Left ventricle myocardium superior (tissue), 1 donor: Measurements from ENCODE around the gene MANSC4. TPM values are rescaled to one million over a fixed set of nuclear protein-coding genes. Genes with fewer than 3 reads are reported as not detected.
"Not testable (repeated sequence)": the region's sequence is repeated elsewhere in the genome, so short reads cannot be mapped to it uniquely, and the experiment has no call there.

Experiments
- ATAC-seq: fragments of 200-7000 bp; cut with Tn5 transposase; one replicate; pipeline ENCODE4 v1.9.1; 2020; ENCODE audit warnings: mild to moderate bottlenecking, moderate library complexity
- DNase-seq: peaks from one replicate; pipeline ENCODE4 v3.0.0-alpha.2; 2020
- intact Hi-C: fragments of 100-400 bp; cut with micrococcal nuclease; formaldehyde crosslinking; loops from one replicate; pipeline ENCODE4 v1.11.0; 2022
- total RNA-seq: library from RNA; stranded (reverse); fragmentation: NEBNext Ultra II Directional; extraction: Animal tissue kit (Norgen Biotek cat#: 25700); gene quantifications from one replicate; pipeline ENCODE4 v1.2.1, GENCODE V29; 2021
- donor health status: DM: no; HTN: yes; CAD: no; lungs with severe emphysema.

Gene MANSC4
- total RNA-seq, 1 donor from 2014 or later, result not detected

DNA sequence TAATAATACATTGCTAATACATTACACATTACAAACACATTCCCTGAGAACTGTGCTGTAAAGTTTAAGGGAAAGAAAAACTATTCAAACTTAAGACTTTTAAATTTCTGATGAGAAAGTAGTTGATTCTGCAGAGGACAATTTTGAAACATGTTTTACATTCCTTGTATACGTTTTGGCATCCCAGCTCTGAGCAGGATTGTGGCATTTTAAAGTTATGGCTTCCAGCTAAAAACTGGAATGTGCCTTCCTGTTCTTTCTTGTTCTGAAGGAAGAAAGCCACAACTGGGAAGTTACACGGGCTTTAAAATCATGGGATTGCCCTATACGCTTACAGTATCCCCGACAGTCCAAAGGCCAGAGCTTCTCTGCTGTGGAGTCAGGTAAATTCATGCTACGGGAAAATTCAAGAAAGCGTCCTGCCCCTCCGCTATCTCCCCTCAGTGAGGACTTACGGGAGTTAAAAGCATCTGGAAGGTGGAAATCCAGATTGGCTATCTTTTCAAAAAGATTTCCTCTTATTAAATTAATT is 10.8 kb downstream of the MANSC4 start:
- intact Hi-C loops, result no loop called here
- DNase-seq (no peak), ATAC-seq (no peak)

DNA sequence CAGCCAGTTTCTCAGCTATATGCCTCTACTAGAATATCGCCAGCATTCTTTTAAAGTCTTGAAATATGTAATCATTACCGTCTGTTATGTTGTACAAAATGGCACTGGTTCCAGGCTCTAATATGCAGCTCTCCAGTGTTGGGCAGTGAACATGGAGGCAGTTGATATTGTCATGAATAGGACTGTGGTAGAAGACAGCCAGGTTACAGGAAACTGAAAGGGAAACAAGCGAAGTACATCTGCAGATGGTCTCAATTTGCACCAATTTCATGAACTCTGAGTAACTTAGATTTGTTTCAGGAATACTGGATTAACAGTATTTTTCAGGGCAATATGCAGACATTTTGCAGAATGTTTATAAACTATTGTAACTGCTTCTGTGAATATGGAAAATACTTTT is 13.4 kb downstream of the MANSC4 start:
- intact Hi-C loops, result no loop called here
- no peak for ATAC-seq
- DNase-seq, result no peak

DNA sequence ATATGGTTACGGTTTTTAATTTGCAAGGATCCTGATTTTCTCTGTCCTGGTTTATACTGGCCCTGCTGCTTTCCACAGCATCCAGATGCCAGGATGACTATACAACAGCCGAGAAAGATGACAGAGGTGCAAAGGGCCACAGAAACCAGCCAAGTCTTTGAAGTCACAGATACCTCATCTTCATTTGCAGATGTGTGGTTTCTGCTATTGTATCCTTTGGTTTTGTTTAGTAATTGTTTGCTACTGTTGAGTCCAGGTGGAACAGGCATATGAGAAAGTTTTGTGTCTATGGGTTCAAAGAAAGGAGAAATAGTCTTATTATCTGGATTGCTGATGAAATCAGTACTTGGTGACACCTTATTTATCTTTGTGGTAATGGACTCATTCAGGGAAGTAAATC is 17.3 kb downstream of the MANSC4 start:
- ATAC-seq, result no peak
- intact Hi-C loops, result no loop called here
- no peak for DNase-seq

DNA sequence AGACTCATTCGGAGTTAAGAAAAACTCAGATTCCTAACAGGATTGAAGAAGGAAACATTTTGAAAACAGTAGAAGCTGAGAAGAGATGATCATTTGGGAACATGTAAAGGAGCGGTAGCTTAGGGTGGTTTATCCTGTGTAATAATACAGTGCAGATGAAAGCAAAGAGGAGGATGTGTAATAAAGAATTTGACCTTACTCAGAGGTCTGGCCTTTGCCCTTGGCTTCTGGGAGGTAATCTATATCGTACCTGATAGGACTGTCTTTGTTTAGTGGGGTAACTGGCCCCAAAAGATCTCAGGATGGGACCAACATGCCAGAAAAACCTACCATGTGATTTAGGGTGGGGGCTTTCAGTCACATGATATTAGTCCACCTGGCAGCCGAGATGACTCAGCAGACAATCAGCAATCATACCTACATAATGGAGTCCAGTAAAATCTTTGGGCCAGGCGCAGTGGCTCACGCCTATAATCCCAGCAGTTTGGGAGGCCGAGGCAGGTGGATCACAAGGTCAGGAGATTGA is 23.3 kb downstream of the MANSC4 start:
- ATAC-seq, result no peak
- no peak for DNase-seq
- intact Hi-C loops, result no loop called here

DNA sequence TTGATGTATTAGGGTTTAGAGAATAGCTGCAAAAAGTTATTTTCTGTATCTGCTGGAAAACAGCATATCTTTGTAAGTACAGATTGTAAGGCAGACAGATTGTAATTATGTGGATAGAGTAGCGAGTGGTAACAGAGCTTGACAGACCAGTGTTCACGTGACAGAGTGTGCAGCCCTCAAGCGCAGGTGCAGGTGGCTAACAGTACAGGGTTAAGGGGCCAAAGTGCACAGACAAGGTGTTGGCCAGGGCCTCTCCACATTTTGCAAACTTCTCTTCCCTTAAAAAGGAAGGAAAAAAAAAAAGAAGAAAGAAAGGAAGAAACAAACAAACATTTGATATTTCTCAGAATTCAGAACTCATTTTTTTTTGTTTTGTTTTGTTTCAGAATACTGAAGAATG is 25.2 kb downstream of the MANSC4 start:
- no peak for ATAC-seq
- intact Hi-C loops, result no loop called here
- no peak for DNase-seq

DNA sequence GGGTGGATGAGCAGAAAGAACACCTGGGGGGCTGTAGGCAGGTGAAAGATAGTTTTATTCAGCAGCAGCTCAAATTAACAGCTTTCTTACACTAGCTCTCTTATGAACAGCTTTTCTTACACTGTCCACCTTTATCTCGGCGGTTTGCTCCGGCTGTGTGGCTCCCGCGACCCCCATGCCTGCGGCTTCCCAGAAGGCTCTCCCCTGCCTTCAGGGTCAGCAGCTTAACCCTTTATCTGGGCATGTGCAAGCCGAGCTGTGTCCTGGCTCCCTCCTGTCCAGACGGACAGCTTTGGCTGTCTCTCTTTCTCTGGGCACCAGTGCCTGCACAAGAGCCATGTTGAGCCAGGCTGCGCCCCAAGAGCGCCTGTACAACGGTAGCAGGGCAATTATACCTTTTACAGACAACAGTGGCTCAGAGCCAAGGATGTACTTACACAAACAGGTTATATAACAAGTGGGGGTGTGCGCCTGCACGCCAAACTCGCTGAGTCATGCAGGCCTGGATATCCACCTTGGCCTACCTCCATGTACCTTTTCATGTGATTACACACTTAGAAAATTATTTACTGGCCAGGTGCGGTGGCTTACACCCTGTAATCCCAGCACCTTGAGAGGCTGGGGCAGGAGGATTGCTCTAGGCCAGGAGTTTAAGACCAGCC is 28.5 kb downstream of the MANSC4 start:
- intact Hi-C loops, result no loop called here
- ATAC-seq (no peak), DNase-seq (no peak)

DNA sequence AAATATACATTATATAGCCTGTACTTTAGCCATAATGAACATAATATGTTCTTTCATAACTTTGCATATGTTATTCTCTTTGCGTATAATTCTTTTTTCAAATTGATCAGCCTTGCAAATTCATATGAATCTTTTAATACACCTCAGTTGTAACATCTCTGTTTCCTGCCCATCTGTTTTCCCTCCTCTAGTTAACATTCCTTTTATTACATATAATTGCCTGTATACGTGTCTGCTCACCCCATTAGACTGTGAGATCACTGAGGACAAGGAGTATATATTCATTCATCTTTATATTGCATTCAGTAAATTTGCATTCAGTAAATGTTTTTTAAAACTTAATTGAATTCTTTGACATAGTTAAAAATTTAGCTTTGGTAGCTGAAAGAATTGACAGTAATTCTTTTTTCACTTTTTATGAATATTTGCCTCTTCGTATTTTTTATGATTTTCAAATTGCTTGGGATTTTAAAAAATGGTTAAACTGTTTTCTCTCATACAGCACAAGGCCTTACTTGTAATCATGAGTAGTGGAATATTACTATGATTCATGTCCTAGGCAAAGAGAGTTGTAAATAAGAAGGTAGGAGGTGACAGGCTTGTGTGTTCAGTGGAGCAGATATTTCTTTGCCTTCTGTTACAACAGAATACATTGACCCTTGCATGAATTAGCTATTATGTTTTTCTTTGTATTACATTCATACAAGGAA is 32.8 kb downstream of the MANSC4 start:
- ATAC-seq, result peak; percentile 64
- intact Hi-C loops, result no loop called here

DNA sequence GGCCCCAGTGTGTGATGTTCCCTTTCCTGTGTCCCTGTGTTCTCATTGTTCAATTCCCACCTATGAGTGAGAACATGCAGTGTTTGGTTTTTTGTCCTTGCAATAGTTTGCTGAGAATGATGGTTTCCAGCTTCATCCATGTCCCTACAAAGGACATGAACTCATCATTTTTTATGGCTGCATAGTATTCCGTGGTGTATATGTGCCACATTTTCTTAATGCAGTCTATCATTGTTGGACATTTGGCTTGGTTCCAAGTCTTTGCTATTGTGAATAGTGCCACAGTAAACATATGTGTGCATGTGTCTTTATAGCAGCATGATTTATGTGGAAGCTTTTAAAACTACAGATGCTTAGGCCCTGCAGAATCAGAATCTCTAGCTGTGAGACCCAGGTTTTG is 34.3 kb downstream of the MANSC4 start:
- DNase-seq, ATAC-seq, intact Hi-C loops: not testable (repeated sequence)

More for the DNA sequence above, 32.8 kb downstream of the MANSC4 start:
- DNase-seq, result no peak

DNA sequence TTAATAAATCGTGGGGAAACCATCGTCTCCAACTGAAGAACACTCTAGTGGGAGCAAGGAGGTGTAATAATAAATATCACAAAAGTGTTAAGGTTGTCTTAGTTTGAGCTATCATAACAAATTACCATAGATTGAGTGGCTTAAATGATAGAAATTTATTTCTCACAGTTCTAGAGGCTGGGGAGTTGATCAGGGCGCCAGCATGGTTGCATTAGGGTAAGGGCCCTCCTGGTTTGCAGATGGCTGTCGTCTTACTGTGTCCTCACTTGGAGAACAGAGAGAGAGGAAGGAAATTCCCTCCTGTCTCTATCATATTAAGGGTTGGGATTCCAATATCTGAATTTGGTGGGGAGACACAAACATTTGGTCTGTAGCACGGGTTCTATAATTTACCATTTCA is 36.4 kb downstream of the MANSC4 start:
- DNase-seq, result no peak
- ATAC-seq, result no peak
- intact Hi-C loops, result no loop called here

DNA sequence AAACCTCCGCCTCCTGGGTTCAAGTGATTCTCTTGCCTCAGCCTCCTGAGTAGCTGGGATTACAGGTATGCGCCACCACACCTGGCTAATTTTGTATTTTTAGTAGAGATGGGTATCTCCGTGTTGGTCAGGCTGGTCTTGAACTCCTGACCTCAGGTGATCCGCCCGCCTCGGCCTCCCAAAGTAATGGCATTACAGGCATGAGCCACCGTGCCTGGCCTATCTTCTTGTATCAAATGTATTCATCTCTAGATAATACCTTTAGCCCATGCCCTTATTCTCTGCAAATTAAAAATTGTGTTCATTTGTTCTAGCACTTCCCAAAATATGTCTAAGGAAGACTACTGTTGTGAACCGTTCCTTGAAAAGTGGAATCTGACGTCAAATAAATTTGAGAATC is 45.7 kb downstream of the MANSC4 start:
- not testable (repeated sequence) for DNase-seq, ATAC-seq
- intact Hi-C loops, result loop anchor here (5.0 kb wide), 2 partner anchors 88 to 208 kb away; no protein-coding TSS in a partner anchor

DNA sequence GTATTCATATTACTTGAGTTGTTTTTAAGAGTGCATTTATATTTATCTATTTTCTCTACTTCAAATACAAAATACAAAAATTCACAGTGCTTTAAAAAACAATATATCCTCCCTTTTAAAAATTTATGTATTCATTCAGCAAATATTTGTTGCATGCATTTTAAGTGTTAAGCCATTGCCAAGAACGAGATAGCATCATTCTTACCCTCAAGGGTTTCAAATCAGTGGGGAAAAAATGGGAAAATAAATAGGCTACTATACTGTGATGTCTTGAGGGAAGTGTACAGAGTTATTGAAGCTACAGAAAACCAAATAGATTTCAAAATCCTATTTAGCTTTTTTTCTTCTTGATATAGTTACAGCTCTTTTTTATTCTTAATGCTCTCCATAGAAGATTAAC is 46.2 kb downstream of the MANSC4 start:
- ATAC-seq (no peak), DNase-seq (no peak)
- intact Hi-C loops, result loop anchor here (5.0 kb wide), 2 partner anchors 89 to 209 kb away; no protein-coding TSS in a partner anchor

DNA sequence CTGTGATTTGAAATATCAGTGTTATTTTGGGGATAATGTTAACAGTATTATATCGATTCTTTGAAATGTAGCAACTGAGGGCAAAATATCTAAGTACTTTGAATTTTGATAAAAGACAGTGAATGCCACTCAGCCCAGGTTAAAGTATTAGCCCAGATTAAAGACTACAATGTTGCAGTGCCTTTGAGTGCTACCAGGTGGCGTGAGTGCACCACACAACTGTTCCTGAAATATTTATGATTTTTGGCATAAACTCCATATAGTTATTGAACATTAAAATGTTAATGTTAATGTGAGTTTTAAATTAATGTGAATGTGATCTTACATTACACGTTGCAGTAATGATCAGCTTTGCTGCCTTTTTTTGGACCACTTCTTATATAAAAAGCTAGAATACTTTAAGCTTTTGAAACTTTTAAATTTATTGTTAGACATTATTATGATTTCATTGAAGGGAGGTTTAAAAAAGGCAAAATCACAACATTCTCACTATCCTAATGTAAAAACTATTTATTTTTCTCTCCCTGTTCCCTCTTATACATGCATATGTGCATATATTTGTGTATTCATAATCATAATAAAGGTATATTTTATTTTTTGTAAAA is 46.9 kb downstream of the MANSC4 start:
- intact Hi-C loops, result loop anchor here (5.0 kb wide), 2 partner anchors 89 to 209 kb away; no protein-coding TSS in a partner anchor
- ATAC-seq (peak; percentile 56), DNase-seq (no peak)

DNA sequence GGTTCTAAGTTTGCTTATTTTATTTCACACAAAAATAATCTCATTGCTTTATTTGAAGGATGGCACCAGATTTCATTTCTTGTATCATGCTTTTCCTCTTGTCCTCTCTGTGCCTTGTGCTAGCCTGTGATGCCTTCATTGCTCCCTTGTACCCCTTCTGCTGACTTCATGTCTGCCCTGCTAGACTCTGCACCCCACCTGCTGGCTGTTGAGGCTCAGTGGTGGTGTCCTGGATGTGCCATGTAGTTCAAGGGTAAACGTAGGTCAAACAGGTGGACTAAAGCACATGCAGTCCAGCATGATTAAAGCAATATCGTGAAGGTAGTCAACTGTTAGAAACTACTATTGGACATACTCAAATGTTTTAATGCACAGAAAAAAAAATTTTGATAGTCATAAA is 47.8 kb downstream of the MANSC4 start:
- DNase-seq (no peak), ATAC-seq (no peak)
- intact Hi-C loops, result loop anchor here (5.0 kb wide), 2 partner anchors 90 to 210 kb away; no protein-coding TSS in a partner anchor

DNA sequence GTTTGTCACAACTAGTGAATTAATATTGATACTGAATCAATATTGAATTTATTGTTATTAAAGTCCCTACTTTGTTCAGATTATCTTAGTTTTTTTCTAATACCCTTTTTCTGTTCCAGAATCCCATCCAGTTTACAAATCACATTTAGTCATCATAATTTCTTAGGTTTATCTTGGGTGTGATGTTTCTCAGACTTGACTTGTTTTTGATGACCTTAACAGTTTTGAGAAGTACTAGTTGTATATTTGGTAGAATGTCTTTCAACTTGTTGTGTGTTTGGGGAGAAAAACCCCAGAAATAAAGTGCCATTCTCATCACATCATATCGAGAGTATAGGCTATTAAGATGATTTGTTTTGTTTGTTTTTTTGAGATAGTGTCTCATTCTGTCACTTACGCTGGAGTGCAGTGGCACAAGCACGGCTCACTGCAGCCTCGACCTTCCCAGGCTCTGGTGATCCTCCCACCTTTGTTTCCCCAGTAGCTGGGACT is 49.9 kb downstream of the MANSC4 start:
- DNase-seq (no peak), ATAC-seq (no peak)
- intact Hi-C loops, result loop anchor here (5.0 kb wide), 2 partner anchors 92 to 212 kb away; no protein-coding TSS in a partner anchor

DNA sequence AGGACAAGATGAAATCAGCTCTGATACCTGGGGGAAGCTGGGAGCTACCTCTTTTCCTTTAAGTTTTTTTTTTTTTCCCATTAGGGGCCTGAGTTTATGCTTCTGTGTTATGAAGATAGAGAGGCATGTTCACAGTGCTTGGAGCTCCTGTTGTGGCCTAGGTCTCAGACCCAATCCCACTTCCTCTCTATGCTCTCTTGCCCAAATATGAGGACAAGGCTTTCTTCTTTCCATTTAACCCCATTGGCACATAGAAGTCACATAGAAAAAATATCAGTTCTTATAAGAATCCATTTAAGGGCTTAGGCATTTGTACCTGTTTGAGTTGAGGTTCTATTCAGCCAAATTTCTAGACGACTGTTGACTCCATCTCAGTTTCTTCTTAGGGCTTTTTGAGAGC is 56.8 kb downstream of the MANSC4 start:
- intact Hi-C loops, result no loop called here
- DNase-seq (no peak), ATAC-seq (no peak)

Other genes starting within 250 kb of the MANSC4 start
- gene REP15, start 83.8 kb downstream of the MANSC4 start, total RNA-seq, result 7.5 TPM
- 63.3 TPM for gene MRPS35, start 69.4 kb downstream of the MANSC4 start, total RNA-seq
- gene KLHL42, start within 50 bp of the MANSC4 start, total RNA-seq, result 6.4 TPM
- not detected for gene PTHLH, start 192.5 kb upstream of the MANSC4 start, total RNA-seq